T-cell (primary cell): ENCODE measurements around the gene BLM. TPM values are rescaled to one million over a fixed set of nuclear protein-coding genes. Genes with fewer than 3 reads are reported as not detected.

Experiments
- ATAC-seq, 4 experiments: fragments of 200-7000 bp in 3 of 4; fragments of 150-1000 bp in 1 of 4; cut with Tn5 transposase; replicated peaks in 1 of 4; 1 replicate in 3 of 4; 2 replicates in 1 of 4; pipeline ENCODE4 v1.10.0; 2021; ENCODE audit warnings: moderate library complexity in 3 of 4, mild to moderate bottlenecking in 2 of 4, moderate number of reproducible peaks in 1 of 4
- CTCF ChIA-PET, 2 donors: fragments of 300-600 bp; sonication (Branson Sonifier 250); formaldehyde crosslinking; loops; one replicate each; lab custom pipeline; 2022; ENCODE audit warnings: antibody characterized with exemption in 2 of 2; lab: Charles Lee
- POLR2A ChIA-PET, 2 donors: fragments of 300-600 bp; sonication (Branson Sonifier 250); formaldehyde crosslinking; loops; one replicate each; lab custom pipeline; 2022; ENCODE audit warnings: antibody characterized with exemption in 2 of 2; lab: Charles Lee
- DNase-seq, 35 experiments: peaks; one replicate each; pipeline versions ENCODE4 v3.0.0 to v3.0.0-alpha.2; 2013 to 2023
- H3K27ac ChIP-seq: one replicate; pipeline ENCODE4 v1.5.1; 2013; ENCODE audit warnings: low read length
- H3K27me3 ChIP-seq, 2 experiments: replicated peaks in 1 of 2; 1 replicate in 1 of 2; 2 replicates in 1 of 2; pipeline versions ENCODE4 v1.6.1 to v1.7.0; 2013; ENCODE audit warnings: low read length in 1 of 2, mixed read lengths in 1 of 2; ENCODE audit not compliant: control insufficient read depth in 2 of 2, insufficient read depth in 2 of 2; ENCODE audit errors: extremely low read depth in 1 of 2
- H3K36me3 ChIP-seq, 2 donors: 1 replicate in 1 of 2; 2 replicates in 1 of 2; pipeline versions ENCODE4 v1.6.1 to v1.7.0; 2013; ENCODE audit warnings: low read length in 1 of 2; ENCODE audit not compliant: control insufficient read depth in 2 of 2, insufficient read depth in 1 of 2; ENCODE audit errors: extremely low read depth in 1 of 2
- H3K4me1 ChIP-seq, 2 experiments: 1 replicate in 1 of 2; 2 replicates in 1 of 2; pipeline versions ENCODE4 v1.6.1 to v1.7.0; 2013; ENCODE audit warnings: low read length in 2 of 2, mixed read lengths in 1 of 2; ENCODE audit not compliant: insufficient read depth in 2 of 2, control insufficient read depth in 1 of 2; ENCODE audit errors: extremely low read depth in 1 of 2
- H3K4me3 ChIP-seq, 2 donors: 1 replicate in 1 of 2; 2 replicates in 1 of 2; pipeline versions ENCODE4 v1.5.1 to v1.7.0; 2013; ENCODE audit warnings: mild to moderate bottlenecking in 2 of 2, low read length in 1 of 2, moderate library complexity in 1 of 2; ENCODE audit not compliant: control insufficient read depth in 1 of 2; ENCODE audit errors: extremely low read depth in 1 of 2
- H3K9me3 ChIP-seq: 2 replicates; pipeline ENCODE4 v1.7.0; 2013
- H3K27ac Mint-ChIP-seq, 2 donors: one replicate each; pipeline ENCODE4 v1.8.0; 2020 to 2021; ENCODE audit warnings: mild to moderate bottlenecking in 2 of 2, mixed read lengths in 2 of 2
- H3K27me3 Mint-ChIP-seq, 2 donors: one replicate each; pipeline ENCODE4 v1.8.0; 2021 to 2022; ENCODE audit warnings: mixed read lengths in 2 of 2
- H3K36me3 Mint-ChIP-seq: one replicate; pipeline ENCODE4 v1.8.0; 2021; ENCODE audit warnings: mixed read lengths
- H3K4me1 Mint-ChIP-seq, 3 donors: one replicate each; pipeline ENCODE4 v1.8.0; 2020 to 2022; ENCODE audit warnings: mixed read lengths in 3 of 3, mild to moderate bottlenecking in 1 of 3
- H3K4me3 Mint-ChIP-seq, 3 donors: one replicate each; pipeline ENCODE4 v1.8.0; 2020 to 2022; ENCODE audit warnings: mild to moderate bottlenecking in 3 of 3, mixed read lengths in 3 of 3, moderate library complexity in 3 of 3
- H3K9me3 Mint-ChIP-seq, 3 donors: one replicate each; pipeline ENCODE4 v1.8.0; 2020 to 2022; ENCODE audit warnings: mixed read lengths in 3 of 3
- WGBS: methylation state at CpG from one replicate; pipeline ENCODE4 v1.1.5; 2013; ENCODE audit warnings: missing lambda C conversion rate; ENCODE audit not compliant: insufficient coverage; 5-methylcytosine and 5-hydroxymethylcytosine counted together
- total RNA-seq, 35 experiments: library from RNA in 6 of 35; stranded (reverse) in 6 of 35; fragments of 120-200 nt in 1 of 35; gene quantifications; one replicate each; pipeline versions ENCODE4 v1.2.1 to v1.2.4 and lab custom pipeline; 2013 to 2026

Gene BLM
- total RNA-seq, 5 donors from 2014 or later (not counting 1 experiment from before 2014, with no cell fraction given): 4.9 to 9.4 (median 6.2) TPM

- Histone ChIP-seq H3K9me3 (no peaks in the 10 kb centered on the region), H3K27me3 (no peaks in the 10 kb centered on the region), H3K4me1 (no peaks in the 10 kb centered on the region), H3K4me3 (no peak overlapping the region), H3K27ac (no peak overlapping the region), H3K36me3 (peaks cover 0 to 12% of the 10 kb centered on the region in 2 donors)
- Mint-ChIP-seq H3K4me3 (no peak overlapping the region), H3K27me3 (no peaks in the 10 kb centered on the region), H3K9me3 (no peaks in the 10 kb centered on the region), H3K27ac (no peak overlapping the region), H3K4me1 (no peaks in the 10 kb centered on the region), H3K36me3 (peaks cover 29% of the 10 kb centered on the region)
- ChIA-PET POLR2A (no interaction called here), CTCF (no interaction called here)
- WGBS: 94% methylated on average over 6 of the region's 6 CpGs
- no peak for ATAC-seq
- peak in 2 of 35 experiments; percentile 2 to 3 for DNase-seq
Measured at GRCh38 chr15:90762109-90762508, 45.0 kb downstream of the BLM start.

GRCh38 chr15:90763366-90764099 is 46.4 kb downstream of the BLM start:
- ChIA-PET POLR2A (interaction anchor here in 1 of 2 donors (0.5 kb wide), 1 partner anchor 13 kb away, joined by 3 read pairs; no protein-coding TSS in a partner anchor), CTCF (interaction anchor here in 1 of 2 donors (0.6 kb wide), 1 partner anchor 165 kb away, joined by 3 read pairs; no protein-coding TSS in a partner anchor)
- H3K27ac Mint-ChIP-seq: no peak overlapping the region
- H3K9me3 Mint-ChIP-seq: no peaks in the 10 kb centered on the region
- no peak overlapping the region for H3K4me3 Mint-ChIP-seq
- ATAC-seq (no peak), DNase-seq (no peak)
- peaks cover 30% of the 10 kb centered on the region for H3K36me3 Mint-ChIP-seq
- Histone ChIP-seq H3K27ac (no peak overlapping the region), H3K36me3 (peaks cover 0 to 14% of the 10 kb centered on the region in 2 donors), H3K27me3 (no peaks in the 10 kb centered on the region), H3K4me3 (no peak overlapping the region), H3K9me3 (no peaks in the 10 kb centered on the region), H3K4me1 (no peaks in the 10 kb centered on the region)
- 100% methylated on average over 2 of the region's 4 CpGs for WGBS
- H3K4me1 Mint-ChIP-seq: no peaks in the 10 kb centered on the region
- no peaks in the 10 kb centered on the region for H3K27me3 Mint-ChIP-seq

- Histone ChIP-seq H3K9me3 (no peaks in the 10 kb centered on the region), H3K36me3 (peaks cover 0 to 19% of the 10 kb centered on the region in 2 donors), H3K27me3 (no peaks in the 10 kb centered on the region), H3K27ac (no peak overlapping the region), H3K4me3 (no peak overlapping the region), H3K4me1 (no peaks in the 10 kb centered on the region)
- H3K36me3 Mint-ChIP-seq: peaks cover 30% of the 10 kb centered on the region
- POLR2A ChIA-PET: interaction anchor here (0.5 to 0.6 kb wide), 2 partner anchors 9 to 267 kb away, joined by 4 to 14 read pairs; no protein-coding TSS in a partner anchor
- no CpG with 5 or more reads among the region's 2 CpGs for WGBS
- CTCF ChIA-PET: no interaction called here
- DNase-seq (no peak), ATAC-seq (no peak)
- no peaks in the 10 kb centered on the region for H3K27me3 Mint-ChIP-seq
- no peak overlapping the region for H3K4me3 Mint-ChIP-seq
- no peaks in the 10 kb centered on the region for H3K9me3 Mint-ChIP-seq
- H3K27ac Mint-ChIP-seq: no peak overlapping the region
- no peaks in the 10 kb centered on the region for H3K4me1 Mint-ChIP-seq
Measured at GRCh38 chr15:90765531-90765930, 48.4 kb downstream of the BLM start.

- Histone ChIP-seq H3K27me3 (no peaks in the 10 kb centered on the region), H3K4me1 (no peaks in the 10 kb centered on the region), H3K36me3 (peaks cover 0 to 15% of the 10 kb centered on the region in 2 donors), H3K4me3 (no peak overlapping the region), H3K27ac (no peak overlapping the region), H3K9me3 (no peaks in the 10 kb centered on the region)
- ChIA-PET CTCF (no interaction called here), POLR2A (interaction anchor here in 1 of 2 donors (0.6 kb wide), 1 partner anchor 8 kb away, joined by 14 read pairs; no protein-coding TSS in a partner anchor)
- no CpG with 5 or more reads among the region's 3 CpGs for WGBS
- H3K4me1 Mint-ChIP-seq: no peaks in the 10 kb centered on the region
- peaks cover 26% of the 10 kb centered on the region for H3K36me3 Mint-ChIP-seq
- ATAC-seq (no peak), DNase-seq (no peak)
- H3K9me3 Mint-ChIP-seq: no peaks in the 10 kb centered on the region
- no peaks in the 10 kb centered on the region for H3K27me3 Mint-ChIP-seq
- H3K27ac Mint-ChIP-seq: no peak overlapping the region
- no peak overlapping the region for H3K4me3 Mint-ChIP-seq
Measured at GRCh38 chr15:90765966-90766365, 48.8 kb downstream of the BLM start.

- Histone ChIP-seq H3K27ac (no peak overlapping the region), H3K27me3 (no peaks in the 10 kb centered on the region), H3K4me3 (no peak overlapping the region), H3K9me3 (no peaks in the 10 kb centered on the region), H3K36me3 (peaks cover 0 to 17% of the 10 kb centered on the region in 2 donors), H3K4me1 (no peaks in the 10 kb centered on the region)
- DNase-seq: no peak
- H3K27me3 Mint-ChIP-seq: no peaks in the 10 kb centered on the region
- H3K27ac Mint-ChIP-seq: no peak overlapping the region
- H3K36me3 Mint-ChIP-seq: peaks cover 27% of the 10 kb centered on the region
- CTCF ChIA-PET: no interaction called here
- H3K9me3 Mint-ChIP-seq: no peaks in the 10 kb centered on the region
- no peak for ATAC-seq
- 95% methylated on average over 4 of the region's 10 CpGs for WGBS
- POLR2A ChIA-PET: interaction anchor here in 1 of 2 donors (0.7 kb wide), 1 partner anchor 120 kb away, joined by 5 read pairs; no protein-coding TSS in a partner anchor
- H3K4me3 Mint-ChIP-seq: no peak overlapping the region
- no peaks in the 10 kb centered on the region for H3K4me1 Mint-ChIP-seq
Measured at GRCh38 chr15:90769375-90769774, 52.2 kb downstream of the BLM start.

- no peak overlapping the region for H3K27ac ChIP-seq
- Mint-ChIP-seq H3K27me3 (no peaks in the 10 kb centered on the region), H3K9me3 (no peaks in the 10 kb centered on the region), H3K4me3 (no peak overlapping the region), H3K27ac (no peak overlapping the region), H3K36me3 (peaks cover 18% of the 10 kb centered on the region), H3K4me1 (no peaks in the 10 kb centered on the region)
- no peak overlapping the region for H3K4me3 ChIP-seq
- ChIA-PET POLR2A (no interaction called here), CTCF (no interaction called here)
- 100% methylated on average over 1 of the region's 1 CpG for WGBS
- ATAC-seq: no peak
- peaks cover 0 to 11% of the 10 kb centered on the region in 2 donors for H3K36me3 ChIP-seq
- DNase-seq: no peak
- H3K9me3 ChIP-seq: no peaks in the 10 kb centered on the region
- H3K27me3 ChIP-seq: no peaks in the 10 kb centered on the region
- H3K4me1 ChIP-seq: no peaks in the 10 kb centered on the region
Measured at GRCh38 chr15:90773485-90773884, 56.3 kb downstream of the BLM start.
